SK-N-SH (cell line): Measurements from ENCODE around the gene APC2.

Source experiments
- CHD2 ChIP-seq: fragments of 150-350 bp; IDR thresholded peaks from 2 replicates; pipeline ENCODE4 v1.6.1; 2018; ENCODE audit warnings: low read length; ENCODE audit not compliant: partially characterized antibody
- EP300 ChIP-seq, 2 experiments: IDR thresholded peaks; 2 replicates each; pipeline versions ENCODE4 v1.4.0 to v1.6.1; 2012; ENCODE audit warnings: borderline replicate concordance in 1 of 2, low read depth in 1 of 2, low read length in 1 of 2
- EZH2phosphoT487 ChIP-seq: fragments of 200-600 bp; sonication (generic); IDR thresholded peaks from 2 replicates; pipeline ENCODE4 v1.6.1; 2017; ENCODE audit warnings: low read depth, mixed run types, mild to moderate bottlenecking, antibody characterized with exemption, moderate library complexity, borderline replicate concordance
- FOXM1 ChIP-seq: IDR thresholded peaks from 2 replicates; pipeline ENCODE4 v1.4.0; 2012; ENCODE audit warnings: low read depth, mild to moderate bottlenecking
- MAX ChIP-seq: IDR thresholded peaks from 2 replicates; pipeline ENCODE4 v1.4.0; 2012; ENCODE audit warnings: low read depth
- NFIC ChIP-seq: IDR thresholded peaks from 2 replicates; pipeline ENCODE4 v1.4.0; 2012; ENCODE audit warnings: borderline replicate concordance
- POLR2AphosphoS5 ChIP-seq: IDR thresholded peaks from 2 replicates; pipeline ENCODE4 v1.6.1; 2012; ENCODE audit warnings: low read depth, low read length
- SIN3A ChIP-seq: IDR thresholded peaks from 2 replicates; pipeline ENCODE4 v1.6.1; 2012; ENCODE audit warnings: low read depth, mild to moderate bottlenecking, low read length, moderate library complexity, borderline replicate concordance
- TF ChIP-seq, protein P1 (sequence below): fragments of 200-600 bp; sonication (generic); IDR thresholded peaks from 2 replicates; pipeline ENCODE4 v1.6.1; 2017; ENCODE audit warnings: antibody characterized with exemption, mild to moderate bottlenecking, moderate library complexity
- TF ChIP-seq, protein P2 (sequence below): IDR thresholded peaks from 2 replicates; pipeline ENCODE4 v1.4.0; 2012; ENCODE audit warnings: low read depth, borderline replicate concordance

- TF ChIP-seq, protein P1, sequence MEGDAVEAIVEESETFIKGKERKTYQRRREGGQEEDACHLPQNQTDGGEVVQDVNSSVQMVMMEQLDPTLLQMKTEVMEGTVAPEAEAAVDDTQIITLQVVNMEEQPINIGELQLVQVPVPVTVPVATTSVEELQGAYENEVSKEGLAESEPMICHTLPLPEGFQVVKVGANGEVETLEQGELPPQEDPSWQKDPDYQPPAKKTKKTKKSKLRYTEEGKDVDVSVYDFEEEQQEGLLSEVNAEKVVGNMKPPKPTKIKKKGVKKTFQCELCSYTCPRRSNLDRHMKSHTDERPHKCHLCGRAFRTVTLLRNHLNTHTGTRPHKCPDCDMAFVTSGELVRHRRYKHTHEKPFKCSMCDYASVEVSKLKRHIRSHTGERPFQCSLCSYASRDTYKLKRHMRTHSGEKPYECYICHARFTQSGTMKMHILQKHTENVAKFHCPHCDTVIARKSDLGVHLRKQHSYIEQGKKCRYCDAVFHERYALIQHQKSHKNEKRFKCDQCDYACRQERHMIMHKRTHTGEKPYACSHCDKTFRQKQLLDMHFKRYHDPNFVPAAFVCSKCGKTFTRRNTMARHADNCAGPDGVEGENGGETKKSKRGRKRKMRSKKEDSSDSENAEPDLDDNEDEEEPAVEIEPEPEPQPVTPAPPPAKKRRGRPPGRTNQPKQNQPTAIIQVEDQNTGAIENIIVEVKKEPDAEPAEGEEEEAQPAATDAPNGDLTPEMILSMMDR, result no peak
- TF ChIP-seq FOXM1 (no peak), CHD2 (no peak), EZH2phosphoT487 (no peak), NFIC (no peak), MAX (no peak), SIN3A (no peak), EP300 (IDR thresholded peaks at IDR 0.05; ENCODE audit: borderline replicate concordance in 1 of 2, low read depth in 1 of 2, low read length in 1 of 2) (no peak), POLR2AphosphoS5 (no peak)
- TF ChIP-seq, protein P2, sequence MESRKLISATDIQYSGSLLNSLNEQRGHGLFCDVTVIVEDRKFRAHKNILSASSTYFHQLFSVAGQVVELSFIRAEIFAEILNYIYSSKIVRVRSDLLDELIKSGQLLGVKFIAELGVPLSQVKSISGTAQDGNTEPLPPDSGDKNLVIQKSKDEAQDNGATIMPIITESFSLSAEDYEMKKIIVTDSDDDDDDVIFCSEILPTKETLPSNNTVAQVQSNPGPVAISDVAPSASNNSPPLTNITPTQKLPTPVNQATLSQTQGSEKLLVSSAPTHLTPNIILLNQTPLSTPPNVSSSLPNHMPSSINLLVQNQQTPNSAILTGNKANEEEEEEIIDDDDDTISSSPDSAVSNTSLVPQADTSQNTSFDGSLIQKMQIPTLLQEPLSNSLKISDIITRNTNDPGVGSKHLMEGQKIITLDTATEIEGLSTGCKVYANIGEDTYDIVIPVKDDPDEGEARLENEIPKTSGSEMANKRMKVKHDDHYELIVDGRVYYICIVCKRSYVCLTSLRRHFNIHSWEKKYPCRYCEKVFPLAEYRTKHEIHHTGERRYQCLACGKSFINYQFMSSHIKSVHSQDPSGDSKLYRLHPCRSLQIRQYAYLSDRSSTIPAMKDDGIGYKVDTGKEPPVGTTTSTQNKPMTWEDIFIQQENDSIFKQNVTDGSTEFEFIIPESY, result no peak
These were observed 42.6 kb downstream of the APC2 start for GRCh38 chr19:1492474-1493006.
